ENCODE measurements around the gene TOR1A.
A peak's percentile ranks its signal among the peaks of the same experiment; 100 is the strongest.

TOR1A gene

GRCh38 chr9:129861447-129861827, 37.5 kb upstream of the TOR1A start:
- ATAC-seq (replicated peaks), result no peak
- H3K36me3 Mint-ChIP-seq (ENCODE audit: insufficient read depth), result peaks cover 47% of the 10 kb centered on the region
- H3K27ac Mint-ChIP-seq, result peak overlapping the region; percentile 16 to 59
- H3K4me3 Mint-ChIP-seq, result peak overlapping the region; percentile 38 to 78
- no peaks in the 10 kb centered on the region for H3K27me3 Mint-ChIP-seq
- H3K9me3 Mint-ChIP-seq, result no peaks in the 10 kb centered on the region
- DNase-seq, result no peak
- peaks cover 37 to 47% of the 10 kb centered on the region in 2 donors for H3K4me1 Mint-ChIP-seq (ENCODE audit: low read depth in 2 of 2)

- Mint-ChIP-seq H3K27ac (peak overlapping the region in 1 of 2 donors; percentile 59), H3K4me1 (ENCODE audit: low read depth in 2 of 2) (peaks cover 33 to 42% of the 10 kb centered on the region in 2 donors), H3K9me3 (no peaks in the 10 kb centered on the region), H3K4me3 (no peak overlapping the region), H3K36me3 (ENCODE audit: insufficient read depth) (peaks cover 45% of the 10 kb centered on the region), H3K27me3 (no peaks in the 10 kb centered on the region)
- ATAC-seq (replicated peaks) (no peak), DNase-seq (no peak)
These were observed 36.9 kb upstream of the TOR1A start for GRCh38 chr9:129860653-129861446.

- Mint-ChIP-seq H3K36me3 (ENCODE audit: insufficient read depth) (peaks cover 41% of the 10 kb centered on the region), H3K4me1 (ENCODE audit: low read depth in 2 of 2) (peaks cover 36 to 47% of the 10 kb centered on the region in 2 donors), H3K27me3 (no peaks in the 10 kb centered on the region), H3K4me3 (no peak overlapping the region), H3K9me3 (no peaks in the 10 kb centered on the region), H3K27ac (peak overlapping the region in 1 of 2 donors; percentile 32)
- ATAC-seq (replicated peaks) (no peak), DNase-seq (no peak)
These were observed 34.4 kb upstream of the TOR1A start for GRCh38 chr9:129858167-129858962.

- no peak for DNase-seq
- Mint-ChIP-seq H3K27me3 (no peaks in the 10 kb centered on the region), H3K27ac (no peak overlapping the region), H3K4me1 (ENCODE audit: low read depth in 2 of 2) (peaks cover 31 to 42% of the 10 kb centered on the region in 2 donors), H3K9me3 (no peaks in the 10 kb centered on the region), H3K36me3 (ENCODE audit: insufficient read depth) (peaks cover 43% of the 10 kb centered on the region), H3K4me3 (no peak overlapping the region)
- ATAC-seq (replicated peaks), result no peak
These were observed 33.3 kb upstream of the TOR1A start for GRCh38 chr9:129857207-129857606.

- Mint-ChIP-seq H3K4me1 (ENCODE audit: low read depth in 2 of 2) (peaks cover 24 to 33% of the 10 kb centered on the region in 2 donors), H3K27ac (peak overlapping the region; percentile 70 to 81), H3K36me3 (ENCODE audit: insufficient read depth) (peaks cover 64% of the 10 kb centered on the region), H3K27me3 (no peaks in the 10 kb centered on the region), H3K9me3 (no peaks in the 10 kb centered on the region), H3K4me3 (peak overlapping the region; percentile 53 to 70)
- ATAC-seq (replicated peaks) (peak; percentile 87), DNase-seq (no peak)
These were observed 30.7 kb upstream of the TOR1A start for GRCh38 chr9:129854588-129855110.

GRCh38 chr9:129853614-129854013, 29.7 kb upstream of the TOR1A start:
- no peak for DNase-seq
- H3K27me3 Mint-ChIP-seq, result no peaks in the 10 kb centered on the region
- no peaks in the 10 kb centered on the region for H3K9me3 Mint-ChIP-seq
- peaks cover 63% of the 10 kb centered on the region for H3K36me3 Mint-ChIP-seq (ENCODE audit: insufficient read depth)
- no peak overlapping the region for H3K27ac Mint-ChIP-seq
- no peak for ATAC-seq (replicated peaks)
- H3K4me1 Mint-ChIP-seq (ENCODE audit: low read depth in 2 of 2), result peaks cover 24 to 35% of the 10 kb centered on the region in 2 donors
- H3K4me3 Mint-ChIP-seq, result peak overlapping the region; percentile 53 to 70

- peaks cover 62% of the 10 kb centered on the region for H3K36me3 Mint-ChIP-seq (ENCODE audit: insufficient read depth)
- no peaks in the 10 kb centered on the region for H3K9me3 Mint-ChIP-seq
- no peak overlapping the region for H3K4me3 Mint-ChIP-seq
- no peak for DNase-seq
- no peaks in the 10 kb centered on the region for H3K27me3 Mint-ChIP-seq
- ATAC-seq (replicated peaks), result no peak
- H3K27ac Mint-ChIP-seq, result no peak overlapping the region
- peaks cover 24 to 36% of the 10 kb centered on the region in 2 donors for H3K4me1 Mint-ChIP-seq (ENCODE audit: low read depth in 2 of 2)
These were observed 28.6 kb upstream of the TOR1A start for GRCh38 chr9:129852579-129852978.

GRCh38 chr9:129851821-129852220, 27.9 kb upstream of the TOR1A start:
- peak overlapping the region in 1 of 2 donors; percentile 11 for H3K27ac Mint-ChIP-seq
- H3K36me3 Mint-ChIP-seq (ENCODE audit: insufficient read depth), result peaks cover 61% of the 10 kb centered on the region
- DNase-seq (no peak), ATAC-seq (replicated peaks) (no peak)
- H3K4me3 Mint-ChIP-seq, result no peak overlapping the region
- no peaks in the 10 kb centered on the region for H3K9me3 Mint-ChIP-seq
- peaks cover 24 to 31% of the 10 kb centered on the region in 2 donors for H3K4me1 Mint-ChIP-seq (ENCODE audit: low read depth in 2 of 2)
- no peaks in the 10 kb centered on the region for H3K27me3 Mint-ChIP-seq

- DNase-seq (no peak), ATAC-seq (replicated peaks) (no peak)
- Mint-ChIP-seq H3K4me3 (no peak overlapping the region), H3K36me3 (ENCODE audit: insufficient read depth) (peaks cover 57% of the 10 kb centered on the region), H3K27me3 (no peaks in the 10 kb centered on the region), H3K9me3 (no peaks in the 10 kb centered on the region), H3K27ac (no peak overlapping the region), H3K4me1 (ENCODE audit: low read depth in 2 of 2) (peaks cover 24 to 31% of the 10 kb centered on the region in 2 donors)
These were observed 27.1 kb upstream of the TOR1A start for GRCh38 chr9:129850821-129851550.

- Mint-ChIP-seq H3K9me3 (no peaks in the 10 kb centered on the region), H3K4me1 (ENCODE audit: low read depth in 2 of 2) (peaks cover 22 to 29% of the 10 kb centered on the region in 2 donors), H3K36me3 (ENCODE audit: insufficient read depth) (peaks cover 50% of the 10 kb centered on the region), H3K27me3 (no peaks in the 10 kb centered on the region), H3K27ac (peak overlapping the region in 1 of 2 donors; percentile 15), H3K4me3 (no peak overlapping the region)
- ATAC-seq (replicated peaks) (no peak), DNase-seq (no peak)
These were observed 26.0 kb upstream of the TOR1A start for GRCh38 chr9:129849901-129850300.

- no peaks in the 10 kb centered on the region for H3K9me3 Mint-ChIP-seq
- peaks cover 47% of the 10 kb centered on the region for H3K36me3 Mint-ChIP-seq (ENCODE audit: insufficient read depth)
- H3K4me3 Mint-ChIP-seq, result no peak overlapping the region
- no peak for DNase-seq
- H3K27ac Mint-ChIP-seq, result no peak overlapping the region
- no peak for ATAC-seq (replicated peaks)
- peaks cover 12 to 19% of the 10 kb centered on the region in 2 donors for H3K4me1 Mint-ChIP-seq (ENCODE audit: low read depth in 2 of 2)
- H3K27me3 Mint-ChIP-seq, result no peaks in the 10 kb centered on the region
These were observed 24.9 kb upstream of the TOR1A start for GRCh38 chr9:129848712-129849441.

GRCh38 chr9:129845373-129845772, 21.4 kb upstream of the TOR1A start:
- Mint-ChIP-seq H3K9me3 (no peaks in the 10 kb centered on the region), H3K27ac (peak overlapping the region; percentile 71 to 88), H3K4me3 (no peak overlapping the region), H3K36me3 (ENCODE audit: insufficient read depth) (peaks cover 19% of the 10 kb centered on the region), H3K4me1 (ENCODE audit: low read depth in 2 of 2) (peaks cover 8 to 15% of the 10 kb centered on the region in 2 donors), H3K27me3 (no peaks in the 10 kb centered on the region)
- no peak for DNase-seq
- no peak for ATAC-seq (replicated peaks)
